Activated naive CD4-positive, alpha-beta T cell treated with anti-CD3 and anti-CD28 coated beads, Interleukin-2, amount 50 U/mL, for 24 hours (primary cell): ENCODE results near the gene FAM240A.

Source experiments
- H3K27ac Mint-ChIP-seq: one replicate; pipeline ENCODE4 v1.8.0; 2021; ENCODE audit warnings: mild to moderate bottlenecking, mixed read lengths
- H3K27me3 Mint-ChIP-seq: one replicate; pipeline ENCODE4 v1.8.0; 2021; ENCODE audit warnings: mixed read lengths
- H3K36me3 Mint-ChIP-seq: one replicate; pipeline ENCODE4 v1.8.0; 2021; ENCODE audit warnings: mixed read lengths
- H3K4me1 Mint-ChIP-seq: one replicate; pipeline ENCODE4 v1.8.0; 2021; ENCODE audit warnings: mixed read lengths
- H3K4me3 Mint-ChIP-seq: one replicate; pipeline ENCODE4 v1.8.0; 2021; ENCODE audit warnings: mild to moderate bottlenecking, mixed read lengths
- H3K9me3 Mint-ChIP-seq: one replicate; pipeline ENCODE4 v1.8.0; 2021; ENCODE audit warnings: mixed read lengths

FAM240A gene

GRCh38 chr3:46671541-46672348 lies 59.4 kb downstream of the FAM240A start:
- Mint-ChIP-seq H3K4me3 (no peak overlapping the region), H3K9me3 (no peaks in the 10 kb centered on the region), H3K4me1 (no peaks in the 10 kb centered on the region), H3K36me3 (peaks cover 2% of the 10 kb centered on the region), H3K27me3 (no peaks in the 10 kb centered on the region), H3K27ac (no peak overlapping the region)

- H3K9me3 Mint-ChIP-seq = no peaks in the 10 kb centered on the region
- H3K4me1 Mint-ChIP-seq = no peaks in the 10 kb centered on the region
- H3K36me3 Mint-ChIP-seq = peaks cover 2% of the 10 kb centered on the region
- H3K4me3 Mint-ChIP-seq = no peak overlapping the region
- no peak overlapping the region for H3K27ac Mint-ChIP-seq
- no peaks in the 10 kb centered on the region for H3K27me3 Mint-ChIP-seq
Measured at GRCh38 chr3:46672349-46672695, 60.0 kb downstream of the FAM240A start.

- no peaks in the 10 kb centered on the region for H3K9me3 Mint-ChIP-seq
- no peak overlapping the region for H3K27ac Mint-ChIP-seq
- H3K27me3 Mint-ChIP-seq = no peaks in the 10 kb centered on the region
- H3K4me3 Mint-ChIP-seq = no peak overlapping the region
- peaks cover 2% of the 10 kb centered on the region for H3K36me3 Mint-ChIP-seq
- H3K4me1 Mint-ChIP-seq = no peaks in the 10 kb centered on the region
Measured at GRCh38 chr3:46673151-46674030, 61.1 kb downstream of the FAM240A start.

GRCh38 chr3:46674031-46674845 lies 61.9 kb downstream of the FAM240A start:
- no peak overlapping the region for H3K27ac Mint-ChIP-seq
- H3K27me3 Mint-ChIP-seq = no peaks in the 10 kb centered on the region
- H3K4me3 Mint-ChIP-seq = no peak overlapping the region
- H3K36me3 Mint-ChIP-seq = peaks cover 2% of the 10 kb centered on the region
- no peaks in the 10 kb centered on the region for H3K9me3 Mint-ChIP-seq
- no peaks in the 10 kb centered on the region for H3K4me1 Mint-ChIP-seq

GRCh38 chr3:46675426-46675825 lies 63.1 kb downstream of the FAM240A start:
- Mint-ChIP-seq H3K36me3 (peaks cover 6% of the 10 kb centered on the region), H3K4me1 (no peaks in the 10 kb centered on the region), H3K9me3 (no peaks in the 10 kb centered on the region), H3K27ac (no peak overlapping the region), H3K4me3 (no peak overlapping the region), H3K27me3 (no peaks in the 10 kb centered on the region)
